Small intestine (tissue), 7 donors: ENCODE data around the gene ADARB2. TPM values are rescaled to one million over a fixed set of nuclear protein-coding genes. Genes with fewer than 3 reads are reported as not detected.

Source experiments
- DNase-seq, 2 donors: peaks; one replicate each; pipeline versions ENCODE4 v3.0.0 to v3.0.0-alpha.2; 2013
- FAIRE-seq: peaks from 2 replicates; lab custom pipeline; 2012; peaks lifted over from hg19 to GRCh38; lab: Jason Lieb, UNC
- H3K27ac ChIP-seq, 3 donors: one replicate each; pipeline ENCODE4 v1.5.1; 2013; ENCODE audit warnings: low read length in 2 of 3, mild to moderate bottlenecking in 2 of 3, control low read depth in 1 of 3, inconsistent platforms in 1 of 3, low read depth in 1 of 3, moderate library complexity in 1 of 3
- H3K27me3 ChIP-seq, 3 donors: one replicate each; pipeline ENCODE4 v1.6.1; 2013; ENCODE audit warnings: low read length in 3 of 3, inconsistent platforms in 1 of 3; ENCODE audit not compliant: control insufficient read depth in 3 of 3, insufficient read depth in 3 of 3
- H3K36me3 ChIP-seq, 3 donors: one replicate each; pipeline ENCODE4 v1.6.1; 2013; ENCODE audit warnings: low read length in 3 of 3, inconsistent platforms in 1 of 3, low read depth in 1 of 3, mild to moderate bottlenecking in 1 of 3, moderate library complexity in 1 of 3; ENCODE audit not compliant: control insufficient read depth in 3 of 3, insufficient read depth in 2 of 3
- H3K4me1 ChIP-seq, 3 donors: one replicate each; pipeline ENCODE4 v1.6.1; 2013; ENCODE audit warnings: low read length in 2 of 3, inconsistent platforms in 1 of 3, low read depth in 1 of 3, mild to moderate bottlenecking in 1 of 3, moderate library complexity in 1 of 3; ENCODE audit not compliant: control insufficient read depth in 3 of 3, insufficient read depth in 2 of 3
- H3K4me3 ChIP-seq, 3 donors: one replicate each; pipeline ENCODE4 v1.5.1; 2013; ENCODE audit warnings: low read length in 3 of 3, control low read depth in 1 of 3, inconsistent platforms in 1 of 3, low read depth in 1 of 3, mild to moderate bottlenecking in 1 of 3, moderate library complexity in 1 of 3
- H3K9me3 ChIP-seq, 2 donors: one replicate each; pipeline ENCODE4 v1.6.1; 2013; ENCODE audit warnings: low read depth in 1 of 2, low read length in 1 of 2; ENCODE audit not compliant: control insufficient read depth in 2 of 2, insufficient read depth in 1 of 2
- WGBS, 3 donors: extraction: QIAGEN DNeasy Blood & Tissue Kit; methylation state at CpG; one replicate each; pipeline ENCODE4 v1.1.7; 2013; 5-methylcytosine and 5-hydroxymethylcytosine counted together
- polyA plus RNA-seq, 4 donors: library from polyadenylated mRNA; stranded (reverse) in 3 of 4; unstranded in 1 of 4; fragments of 200-250 nt in 3 of 4; fragments of 120-200 nt in 1 of 4; gene quantifications; one replicate each; pipeline versions ENCODE4 v1.2.1 to v1.2.3, GENCODE V29; 2013
- donor health status: healthy with polysubstance abuse.
- donor health status: control.
- donor health status: control.
- donor health status: Bipolar disorder and iron deficiency.
- donor health status: healthy.

ADARB2 gene
- polyA plus RNA-seq, 4 donors, result 0.35 to 1.8 (median 0.94) TPM

DNA sequence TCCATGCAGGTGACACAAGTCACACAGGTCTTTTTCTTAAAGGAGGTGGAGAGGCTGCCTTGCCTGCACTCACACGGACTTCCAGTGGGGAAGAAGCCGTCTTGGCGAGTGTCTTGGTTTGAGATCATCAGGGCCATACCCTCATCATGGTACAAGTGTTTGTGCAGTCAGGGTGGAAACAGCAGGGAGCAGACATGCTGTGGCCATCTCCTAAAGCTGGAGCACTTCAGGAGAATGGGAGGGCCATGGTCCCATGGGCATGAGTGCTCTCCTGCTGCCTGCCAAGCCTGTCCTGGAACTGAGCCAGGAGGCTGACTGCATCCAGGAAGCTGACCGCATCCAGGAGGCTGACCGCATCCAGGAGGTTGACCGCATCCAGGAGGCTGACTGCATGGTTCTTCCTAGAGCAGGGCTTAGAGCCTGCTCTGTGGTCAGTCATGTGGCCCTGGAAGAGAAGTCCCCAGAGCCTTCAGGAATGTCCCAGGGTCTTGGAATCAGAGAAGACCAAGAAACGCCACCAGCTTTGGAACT lies 98.4 kb downstream of the ADARB2 start:
- no peaks in the 10 kb centered on the region for H3K9me3 ChIP-seq
- H3K4me3 ChIP-seq, result no peak overlapping the region
- FAIRE-seq, result no peak
- no peaks in the 10 kb centered on the region for H3K4me1 ChIP-seq
- 79 to 85% (median 81%) methylated on average over 7 of the region's 7 CpGs for WGBS, 3 donors
- no peaks in the 10 kb centered on the region for H3K36me3 ChIP-seq
- no peaks in the 10 kb centered on the region for H3K27me3 ChIP-seq
- DNase-seq, result no peak
- no peak overlapping the region for H3K27ac ChIP-seq

DNA sequence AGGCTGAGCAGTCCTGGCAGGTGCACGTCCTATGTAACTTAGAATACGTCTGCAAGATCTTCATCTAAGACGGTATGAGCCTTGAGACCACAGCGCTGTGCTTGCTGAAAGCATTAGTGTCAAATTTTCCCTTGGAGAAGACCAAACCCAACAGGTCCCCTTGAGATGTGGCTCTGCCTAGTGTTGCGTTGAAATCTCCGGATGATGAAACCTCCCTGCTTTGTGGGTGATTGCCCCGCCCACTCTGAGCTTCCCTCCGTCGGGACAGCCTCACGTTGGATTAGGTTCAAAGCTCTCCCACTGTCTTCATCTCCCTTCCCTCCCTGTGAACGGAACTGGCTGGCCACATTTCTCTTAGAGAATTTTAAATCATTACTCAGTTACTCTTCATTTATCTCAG lies 102.0 kb downstream of the ADARB2 start:
- Histone ChIP-seq H3K9me3 (no peaks in the 10 kb centered on the region), H3K27me3 (no peaks in the 10 kb centered on the region), H3K4me3 (no peak overlapping the region), H3K27ac (no peak overlapping the region), H3K36me3 (no peaks in the 10 kb centered on the region), H3K4me1 (no peaks in the 10 kb centered on the region)
- no peak for FAIRE-seq
- DNase-seq, result no peak
- WGBS, 3 donors, result 68 to 70% (median 69%) methylated on average over 11 of the region's 11 CpGs

DNA sequence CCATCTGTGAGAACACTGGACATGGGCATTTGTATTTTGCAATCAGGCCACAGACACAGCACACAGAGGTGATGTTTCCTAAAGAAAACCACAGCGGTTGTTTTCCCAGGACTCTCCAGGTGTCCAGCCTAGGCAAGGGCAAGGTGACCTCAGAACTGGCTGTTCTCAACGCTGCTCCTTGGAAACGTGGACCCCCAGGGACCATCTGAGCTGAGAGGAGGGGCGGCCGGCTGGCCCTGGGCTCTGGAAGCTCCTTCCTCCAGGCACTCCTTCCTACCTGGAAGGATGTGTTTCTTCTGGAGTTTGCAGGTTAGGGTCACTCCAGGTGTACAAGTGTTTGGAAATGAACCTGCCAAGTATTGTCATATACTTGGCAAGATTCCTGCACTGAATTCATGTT lies 103.1 kb downstream of the ADARB2 start:
- DNase-seq (no peak), FAIRE-seq (no peak)

DNA sequence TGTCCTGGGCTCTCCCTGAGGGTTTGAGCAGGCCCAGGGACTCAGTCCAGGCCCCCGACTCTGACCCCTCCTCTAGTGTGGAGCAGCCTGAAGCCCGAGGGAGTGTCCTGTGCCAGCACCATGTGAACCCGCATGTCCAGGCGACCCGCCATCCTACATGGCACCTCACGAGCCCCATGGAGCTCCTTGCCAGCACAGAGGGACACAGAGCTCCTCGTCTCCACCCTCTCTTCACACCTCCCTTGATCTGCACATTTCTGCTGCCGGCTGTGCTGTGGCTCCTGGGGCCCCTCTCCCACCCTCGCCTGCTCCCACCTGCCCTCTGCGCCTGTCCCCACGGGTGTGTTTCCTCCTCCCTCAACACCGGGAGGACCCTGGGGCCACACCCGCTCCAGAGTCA lies 103.5 kb downstream of the ADARB2 start:
- Histone ChIP-seq H3K27me3 (no peaks in the 10 kb centered on the region), H3K36me3 (no peaks in the 10 kb centered on the region), H3K27ac (no peak overlapping the region), H3K4me1 (no peaks in the 10 kb centered on the region), H3K9me3 (no peaks in the 10 kb centered on the region), H3K4me3 (no peak overlapping the region)
- no peak for FAIRE-seq
- WGBS, 3 donors, result 78 to 80% (median 80%) methylated on average over 13 of the region's 13 CpGs
- no peak for DNase-seq

More for the DNA sequence above, 103.1 kb downstream of the ADARB2 start:
- no peak overlapping the region for H3K4me3 ChIP-seq
- no peaks in the 10 kb centered on the region for H3K4me1 ChIP-seq
- H3K27ac ChIP-seq, result no peak overlapping the region
- no peaks in the 10 kb centered on the region for H3K36me3 ChIP-seq
- no peaks in the 10 kb centered on the region for H3K9me3 ChIP-seq
- H3K27me3 ChIP-seq, result no peaks in the 10 kb centered on the region
- 87 to 91% (median 89%) methylated on average over 5 of the region's 5 CpGs for WGBS, 3 donors

DNA sequence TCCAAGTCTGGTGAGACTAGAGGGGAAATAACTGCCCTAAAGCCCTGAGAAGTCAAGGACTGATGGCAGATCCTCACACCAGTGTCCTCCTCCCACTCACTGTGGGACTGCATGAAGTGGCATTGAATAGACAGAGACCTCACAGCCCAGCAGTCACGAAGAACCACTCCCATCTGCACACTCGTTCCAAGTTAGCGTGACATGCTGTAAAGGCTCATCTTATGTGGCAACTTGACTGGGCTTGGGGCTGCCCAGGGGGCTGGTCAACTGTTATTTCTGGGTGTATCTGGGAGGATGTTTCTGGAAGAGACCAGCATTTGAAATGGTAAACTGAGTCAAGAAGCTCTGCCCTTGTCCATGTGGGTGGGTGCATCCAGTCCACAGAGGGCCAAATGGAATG lies 104.7 kb downstream of the ADARB2 start:
- WGBS, 3 donors, result 86 to 89% (median 87%) methylated on average over 3 of the region's 3 CpGs
- Histone ChIP-seq H3K36me3 (no peaks in the 10 kb centered on the region), H3K4me1 (no peaks in the 10 kb centered on the region), H3K4me3 (no peak overlapping the region), H3K27me3 (no peaks in the 10 kb centered on the region), H3K27ac (no peak overlapping the region), H3K9me3 (no peaks in the 10 kb centered on the region)
- FAIRE-seq (no peak), DNase-seq (no peak)

DNA sequence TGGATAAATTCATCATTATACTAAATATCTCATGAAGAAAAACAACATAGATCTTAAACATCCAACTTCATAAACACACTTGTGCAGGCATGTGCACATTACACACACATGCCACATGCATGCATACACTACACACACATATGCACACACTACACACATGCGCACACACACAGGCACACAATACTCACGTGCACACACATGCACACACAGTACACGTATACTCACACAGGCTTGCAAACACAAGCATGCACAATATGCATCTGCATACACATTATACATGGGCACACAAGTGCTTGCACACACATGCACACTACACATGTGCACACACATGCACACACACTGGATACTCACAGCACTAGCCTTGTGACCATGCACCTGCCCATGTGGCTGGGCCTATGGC lies 105.2 kb downstream of the ADARB2 start:
- DNase-seq (no peak), FAIRE-seq (no peak)
- Histone ChIP-seq H3K27ac (no peak overlapping the region), H3K27me3 (no peaks in the 10 kb centered on the region), H3K36me3 (no peaks in the 10 kb centered on the region), H3K4me1 (no peaks in the 10 kb centered on the region), H3K4me3 (no peak overlapping the region), H3K9me3 (no peaks in the 10 kb centered on the region)
- WGBS, 3 donors, result 91 to 95% (median 92%) methylated on average over 3 of the region's 3 CpGs

DNA sequence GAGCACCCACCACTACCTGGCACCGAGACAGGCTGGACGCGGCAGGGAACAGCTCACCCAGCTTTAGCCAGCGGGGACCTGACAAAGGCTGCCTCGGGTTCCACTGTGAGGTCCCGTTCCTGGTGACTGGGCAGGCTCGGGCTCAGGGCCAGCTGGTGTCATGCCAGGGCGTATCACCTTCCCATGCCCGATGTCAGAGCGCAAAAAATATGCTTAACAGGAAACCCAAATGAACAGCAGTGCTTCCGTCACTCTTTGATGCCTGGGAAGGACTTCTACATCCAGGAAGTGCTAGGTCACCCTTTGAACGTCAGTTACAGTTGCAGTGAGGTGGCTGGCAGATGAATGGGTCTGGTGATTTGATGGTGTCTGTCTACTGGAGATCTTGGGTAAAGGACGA lies 106.0 kb downstream of the ADARB2 start:
- 70 to 79% (median 77%) methylated on average over 12 to 13 of the region's 13 CpGs for whole genome bisulfite sequencing, 3 donors
- FAIRE-seq (no peak), DNase-seq (no peak)
- Histone ChIP-seq H3K36me3 (no peaks in the 10 kb centered on the region), H3K4me1 (no peaks in the 10 kb centered on the region), H3K9me3 (no peaks in the 10 kb centered on the region), H3K27me3 (no peaks in the 10 kb centered on the region), H3K4me3 (no peak overlapping the region), H3K27ac (no peak overlapping the region)

DNA sequence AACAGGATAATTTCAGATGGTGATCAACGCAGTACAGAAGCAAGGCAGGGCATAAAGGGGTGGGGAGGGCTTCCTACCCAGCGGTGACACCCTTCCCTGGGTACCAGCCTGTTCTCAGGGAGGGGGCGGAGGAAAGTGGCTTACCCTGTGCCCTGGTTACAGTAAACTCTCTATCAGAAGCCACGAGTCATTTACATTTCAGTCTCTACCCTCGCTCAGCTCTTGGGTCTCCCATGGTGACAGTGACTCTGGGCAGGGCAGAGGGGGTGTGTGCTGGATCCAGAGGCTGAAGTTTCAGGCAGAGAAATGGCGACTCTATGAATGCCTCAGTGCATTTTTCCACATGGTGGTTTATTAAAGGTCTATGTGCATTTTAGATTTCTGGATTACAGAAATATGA lies 107.0 kb downstream of the ADARB2 start:
- no peak for DNase-seq

More for the DNA sequence above, 107.0 kb downstream of the ADARB2 start:
- WGBS, 3 donors, result 75 to 83% (median 75%) methylated on average over 6 of the region's 6 CpGs
- no peak for FAIRE-seq
- Histone ChIP-seq H3K27me3 (no peaks in the 10 kb centered on the region), H3K9me3 (no peaks in the 10 kb centered on the region), H3K4me3 (no peak overlapping the region), H3K4me1 (no peaks in the 10 kb centered on the region), H3K36me3 (no peaks in the 10 kb centered on the region), H3K27ac (no peak overlapping the region)
